B cell (primary cell): ENCODE results near the gene FAM3B. TPM values are rescaled to one million over a fixed set of nuclear protein-coding genes. Genes with fewer than 3 reads are reported as not detected.

ENCODE experiments used
- ATAC-seq: fragments of 200-7000 bp; cut with Tn5 transposase; one replicate; pipeline ENCODE4 v1.10.0; 2021; ENCODE audit warnings: low read depth, mild to moderate bottlenecking, moderate number of reproducible peaks, moderate library complexity
- CTCF ChIA-PET: fragments of 350-600 bp; sonication (Branson Sonifier 250); formaldehyde crosslinking; loops from one replicate; lab custom pipeline; 2021; ENCODE audit warnings: antibody characterized with exemption, inconsistent platforms; lab: Charles Lee
- POLR2A ChIA-PET: fragments of 350-600 bp; sonication (Branson Sonifier 250); formaldehyde crosslinking; loops from one replicate; lab custom pipeline; 2021; ENCODE audit warnings: antibody characterized with exemption; lab: Charles Lee
- DNase-seq: peaks from one replicate; pipeline ENCODE4 v3.0.0; 2013
- H2AFZ ChIP-seq: 2 replicates; pipeline ENCODE4 v1.6.1; 2012; ENCODE audit warnings: mild to moderate bottlenecking, low read depth, low read length; ENCODE audit not compliant: insufficient read depth, poor library complexity, severe bottlenecking
- H3K27ac ChIP-seq, 2 donors: 1 replicate in 1 of 2; 2 replicates in 1 of 2; pipeline ENCODE4 v1.5.1; 2012 to 2013; ENCODE audit warnings: low read length in 2 of 2, mild to moderate bottlenecking in 2 of 2, moderate library complexity in 1 of 2
- H3K27me3 ChIP-seq, 4 experiments: fragments of 200-600 bp in 1 of 4; sonication (generic) in 1 of 4; replicated peaks in 1 of 4; 1 replicate in 2 of 4; 2 replicates in 2 of 4; pipeline versions ENCODE4 v1.6.1 to v1.7.0; 2013 to 2016; ENCODE audit warnings: low read length in 3 of 4, mild to moderate bottlenecking in 2 of 4, mixed read lengths in 1 of 4, moderate library complexity in 1 of 4; ENCODE audit not compliant: insufficient read depth in 4 of 4, control insufficient read depth in 3 of 4; ENCODE audit errors: control extremely low read depth in 1 of 4
- H3K36me3 ChIP-seq, 2 experiments: replicated peaks in 1 of 2; 1 replicate in 1 of 2; 2 replicates in 1 of 2; pipeline versions ENCODE4 v1.6.1 to v1.7.1; 2013; ENCODE audit warnings: low read length in 1 of 2; ENCODE audit not compliant: insufficient read depth in 2 of 2, control insufficient read depth in 1 of 2; ENCODE audit errors: control extremely low read depth in 1 of 2, extremely low read depth in 1 of 2
- H3K4me1 ChIP-seq, 2 donors: fragments of 200-600 bp in 1 of 2; sonication (generic) in 1 of 2; 1 replicate in 1 of 2; 2 replicates in 1 of 2; pipeline versions ENCODE4 v1.5.1 to v1.6.1; 2013 to 2017; ENCODE audit warnings: low read length in 2 of 2; ENCODE audit not compliant: control insufficient read depth in 2 of 2, insufficient read depth in 2 of 2
- H3K4me2 ChIP-seq: replicated peaks from 2 replicates; pipeline ENCODE3; 2012; ENCODE audit warnings: mild to moderate bottlenecking, low read depth, low read length; ENCODE audit not compliant: poor library complexity, severe bottlenecking
- H3K4me3 ChIP-seq, 5 experiments: fragments of 200-600 bp in 1 of 5; sonication (generic) in 1 of 5; 1 replicate in 3 of 5; 2 replicates in 2 of 5; pipeline versions ENCODE4 v1.5.1 to v1.7.0; 2011 to 2016; ENCODE audit warnings: low read length in 4 of 5, mild to moderate bottlenecking in 4 of 5, low read depth in 2 of 5, control low read depth in 1 of 5, moderate library complexity in 1 of 5; ENCODE audit not compliant: insufficient read depth in 1 of 5; ENCODE audit errors: control extremely low read depth in 1 of 5, extremely low read depth in 1 of 5
- H3K79me2 ChIP-seq: fragments of 200-600 bp; sonication (generic); one replicate; pipeline ENCODE4 v1.6.0; 2016; ENCODE audit warnings: low read length; ENCODE audit not compliant: control insufficient read depth, insufficient read depth
- H3K9ac ChIP-seq: fragments of 200-600 bp; sonication (generic); 2 replicates; pipeline ENCODE4 v1.6.1; 2017; ENCODE audit warnings: mild to moderate bottlenecking, low read length, moderate library complexity
- H3K9me3 ChIP-seq, 3 donors: one replicate each; pipeline versions ENCODE4 v1.6.1 to v1.7.1; 2013; ENCODE audit warnings: low read length in 2 of 3; ENCODE audit not compliant: control insufficient read depth in 2 of 3, insufficient read depth in 1 of 3; ENCODE audit errors: control extremely low read depth in 1 of 3
- H4K20me1 ChIP-seq: 2 replicates; pipeline ENCODE4 v1.6.0; 2012; ENCODE audit warnings: mild to moderate bottlenecking, low read length; ENCODE audit not compliant: insufficient read depth, control insufficient read depth, poor library complexity, severe bottlenecking
- H3K27ac Mint-ChIP-seq: one replicate; pipeline ENCODE4 v1.8.0; 2021; ENCODE audit warnings: mixed read lengths
- H3K27me3 Mint-ChIP-seq: one replicate; pipeline ENCODE4 v1.8.0; 2021; ENCODE audit warnings: mixed read lengths
- H3K4me1 Mint-ChIP-seq: one replicate; pipeline ENCODE4 v1.8.0; 2021; ENCODE audit warnings: mixed read lengths
- H3K4me3 Mint-ChIP-seq: one replicate; pipeline ENCODE4 v1.8.0; 2021; ENCODE audit warnings: mixed read lengths
- H3K9me3 Mint-ChIP-seq: one replicate; pipeline ENCODE4 v1.8.0; 2022; ENCODE audit warnings: mixed read lengths; ENCODE audit not compliant: insufficient read depth
- CTCF ChIP-seq: fragments of 200-600 bp; IDR thresholded peaks from one replicate; pipeline ENCODE4 v1.8.0; 2022; ENCODE audit warnings: antibody characterized with exemption, mild to moderate bottlenecking
- EZH2 ChIP-seq: IDR thresholded peaks from 2 replicates; pipeline ENCODE4 v1.6.1; 2012; ENCODE audit warnings: borderline replicate concordance, low read depth, mild to moderate bottlenecking, moderate library complexity, low read length; ENCODE audit not compliant: insufficient read depth, poor library complexity, severe bottlenecking
- WGBS: methylation state at CpG from one replicate; pipeline ENCODE4 v1.1.5; 2013; ENCODE audit warnings: missing lambda C conversion rate; ENCODE audit not compliant: insufficient coverage; 5-methylcytosine and 5-hydroxymethylcytosine counted together
- intact Hi-C: fragments of 100-400 bp; cut with micrococcal nuclease; formaldehyde crosslinking; loops from one replicate; pipeline ENCODE4 v1.10.0; 2022
- polyA plus RNA-seq: library from polyadenylated mRNA; depleted of rRNA; stranded (reverse); fragments of >200 nt; gene quantifications from 2 replicates; pipeline ENCODE4 v1.2.3, GENCODE V29; 2012
- total RNA-seq, 2 donors: library from RNA; stranded (reverse); fragments of 120-200 nt in 1 of 2; gene quantifications; 1 replicate in 1 of 2; 2 replicates in 1 of 2; pipeline versions ENCODE4 v1.2.3 to v1.2.4, GENCODE V29; 2013 to 2022

FAM3B gene
- total and polyA plus RNA-seq, 2 donors (not counting 1 experiment from before 2014, with no cell fraction given): 0.09 TPM; not detected in 1

- CTCF ChIA-PET: interaction anchor here (1.2 to 3.0 kb wide), 2 partner anchors 10 to 75 kb away, joined by 4 to 14 read pairs; no protein-coding TSS in a partner anchor
- Histone ChIP-seq H3K27ac (no peak overlapping the region), H3K4me3 (no peak overlapping the region), H3K27me3 (no peaks in the 10 kb centered on the region), H3K4me2 (no peak overlapping the region), H3K9ac (no peak overlapping the region), H4K20me1 (no peaks in the 10 kb centered on the region), H3K79me2 (peaks cover under 1% of the 10 kb centered on the region), H3K4me1 (peaks cover 4 to 17% of the 10 kb centered on the region in 2 donors), H3K36me3 (no peaks in the 10 kb centered on the region), H2AFZ (no peak overlapping the region), H3K9me3 (no peaks in the 10 kb centered on the region)
- Mint-ChIP-seq H3K27me3 (no peaks in the 10 kb centered on the region), H3K4me1 (peaks cover 17% of the 10 kb centered on the region), H3K27ac (peak overlapping the region; percentile 21), H3K4me3 (no peak overlapping the region), H3K9me3 (no peaks in the 10 kb centered on the region)
- intact Hi-C loops: no loop called here
- no CpG with 5 or more reads among the region's 8 CpGs for WGBS
- DNase-seq: no peak
- TF ChIP-seq CTCF (no peak), EZH2 (no peak)
- POLR2A ChIA-PET: interaction anchor here (0.6 kb wide), 1 partner anchor 52 kb away, joined by 4 read pairs; no protein-coding TSS in a partner anchor
- no peak for ATAC-seq
These were observed 40.9 kb downstream of the FAM3B start for GRCh38 chr21:41357546-41357945.

- no peaks in the 10 kb centered on the region for H3K9me3 Mint-ChIP-seq
- peaks cover 0 to 2% of the 10 kb centered on the region in 2 experiments for H3K36me3 ChIP-seq
- no peak overlapping the region for H3K4me3 Mint-ChIP-seq
- ChIA-PET POLR2A (no interaction called here), CTCF (interaction anchor here (0.7 to 2.5 kb wide), 3 partner anchors 9 to 75 kb away, joined by 3 to 7 read pairs (median 4); no protein-coding TSS in a partner anchor)
- no peak for TF ChIP-seq CTCF
- TF ChIP-seq EZH2: no peak
- H3K79me2 ChIP-seq: peaks cover 10% of the 10 kb centered on the region
- H3K27me3 ChIP-seq: no peaks in the 10 kb centered on the region
- H3K9me3 ChIP-seq: no peaks in the 10 kb centered on the region
- H3K4me1 ChIP-seq: peaks cover 12 to 26% of the 10 kb centered on the region in 2 donors
- no peak overlapping the region for H3K9ac ChIP-seq
- DNase-seq (no peak), ATAC-seq (no peak)
- intact Hi-C loops: no loop called here
- H3K27me3 Mint-ChIP-seq: no peaks in the 10 kb centered on the region
- H3K27ac Mint-ChIP-seq: no peak overlapping the region
- no peaks in the 10 kb centered on the region for H4K20me1 ChIP-seq
- H3K4me1 Mint-ChIP-seq: peaks cover 24% of the 10 kb centered on the region
- H3K4me2 ChIP-seq: no peak overlapping the region
- H2AFZ ChIP-seq: no peak overlapping the region
- no peak overlapping the region for H3K4me3 ChIP-seq
- WGBS: 97% methylated on average over 7 of the region's 9 CpGs
- no peak overlapping the region for H3K27ac ChIP-seq
These were observed 41.9 kb downstream of the FAM3B start for GRCh38 chr21:41358193-41359166.
